HepG2 (cell line): ENCODE measurements around the gene CCDC144A. TPM values are rescaled to one million over a fixed set of nuclear protein-coding genes. Genes with fewer than 3 reads are reported as not detected.

Experiments
- FIP1L1 ChIP-seq: fragments of 200-400 bp; formaldehyde crosslinking; IDR thresholded peaks from 2 replicates; pipeline ENCODE4 v1.6.1; 2018; ENCODE audit warnings: low read depth, mild to moderate bottlenecking, low read length, moderate library complexity, borderline replicate concordance; ENCODE audit not compliant: insufficient read depth
- KAT7 ChIP-seq: IDR thresholded peaks from 2 replicates; pipeline ENCODE4 v1.6.1; 2018; ENCODE audit warnings: borderline replicate concordance, missing compliant biosample characterization
- KLF12 ChIP-seq: sonication (generic); formaldehyde crosslinking; IDR thresholded peaks from 2 replicates; pipeline ENCODE4 v1.4.0; 2020; ENCODE audit warnings: missing genetic modification reagents, borderline replicate concordance
- NBN ChIP-seq: fragments of 450-650 bp; conservative IDR thresholded peaks from 2 replicates; pipeline ENCODE4 v1.6.1; 2017
- NFE2 ChIP-seq: sonication (generic); formaldehyde crosslinking; IDR thresholded peaks from 2 replicates; pipeline ENCODE4 v1.4.0; 2020; ENCODE audit warnings: missing genetic modification reagents
- PCBP1 ChIP-seq: fragments of 200-400 bp; formaldehyde crosslinking; IDR thresholded peaks from 2 replicates; pipeline ENCODE4 v1.6.1; 2017; ENCODE audit warnings: mild to moderate bottlenecking, low read depth, low read length, borderline replicate concordance
- PPARG ChIP-seq: conservative IDR thresholded peaks from 2 replicates; pipeline ENCODE4 v1.6.1; 2016; ENCODE audit warnings: missing biosample characterization, missing genetic modification reagents
- RORA ChIP-seq: sonication (generic); formaldehyde crosslinking; IDR thresholded peaks from 2 replicates; pipeline ENCODE4 v1.5.0; 2020; ENCODE audit warnings: mild to moderate bottlenecking, missing genetic modification reagents, moderate library complexity
- SALL1 ChIP-seq: sonication (generic); formaldehyde crosslinking; IDR thresholded peaks from 2 replicates; pipeline ENCODE4 v1.8.0; 2022; ENCODE audit warnings: mild to moderate bottlenecking, missing genetic modification reagents
- SP1 ChIP-seq, 2 experiments: fragments of 450-650 bp in 1 of 2; sonication (generic) in 1 of 2; formaldehyde crosslinking in 1 of 2; IDR thresholded peaks; 2 replicates each; pipeline versions ENCODE4 v1.4.0 to v1.6.1; 2016 to 2020; ENCODE audit warnings: missing genetic modification reagents in 1 of 2
- SRY ChIP-seq: sonication (generic); formaldehyde crosslinking; IDR thresholded peaks from 2 replicates; pipeline ENCODE4 v1.8.0; 2022; ENCODE audit warnings: mild to moderate bottlenecking, missing genetic modification reagents
- TOPORS ChIP-seq: sonication (generic); formaldehyde crosslinking; IDR thresholded peaks from 2 replicates; pipeline ENCODE4 v1.8.0; 2023; ENCODE audit warnings: mild to moderate bottlenecking, missing genetic modification reagents
- ZBTB3 ChIP-seq: sonication (generic); formaldehyde crosslinking; IDR thresholded peaks from 2 replicates; pipeline ENCODE4 v1.4.0; 2020; ENCODE audit warnings: low read depth, mild to moderate bottlenecking, moderate library complexity, missing genetic modification reagents, borderline replicate concordance
- ZC3H13 ChIP-seq: sonication (generic); formaldehyde crosslinking; IDR thresholded peaks from 2 replicates; pipeline ENCODE4 v1.8.1; 2023; ENCODE audit warnings: mild to moderate bottlenecking, missing genetic modification reagents, moderate library complexity
- ZNF138 ChIP-seq: sonication (generic); formaldehyde crosslinking; IDR thresholded peaks from 2 replicates; pipeline ENCODE4 v1.5.0; 2020; ENCODE audit warnings: mild to moderate bottlenecking, low read depth, missing genetic modification reagents
- ZNF225 ChIP-seq: sonication (generic); formaldehyde crosslinking; IDR thresholded peaks from 2 replicates; pipeline ENCODE4 v1.4.0; 2020; ENCODE audit warnings: mild to moderate bottlenecking, missing genetic modification reagents
- ZNF775 ChIP-seq: sonication (generic); formaldehyde crosslinking; IDR thresholded peaks from 2 replicates; pipeline ENCODE4 v1.4.0; 2020; ENCODE audit warnings: missing genetic modification reagents, mild to moderate bottlenecking, moderate library complexity, borderline replicate concordance
- ZNF878 ChIP-seq: sonication (generic); formaldehyde crosslinking; IDR thresholded peaks from 2 replicates; pipeline ENCODE4 v1.8.1; 2023; ENCODE audit warnings: mild to moderate bottlenecking, missing genetic modification reagents, moderate library complexity
- ZZZ3 ChIP-seq: sonication (generic); formaldehyde crosslinking; IDR thresholded peaks from 2 replicates; pipeline ENCODE4 v1.4.0; 2020; ENCODE audit warnings: missing genetic modification reagents, mild to moderate bottlenecking, borderline replicate concordance
- polyA plus RNA-seq, 8 experiments: library from polyadenylated mRNA; depleted of rRNA in 3 of 8; stranded (reverse) in 7 of 8; unstranded in 1 of 8; fragments of >200 nt; fragmentation: Illumina TruSeq in 4 of 8; extraction: Trizol in 4 of 8; gene quantifications; 2 replicates each; pipeline versions ENCODE4 v1.2.1 to v1.2.3, GENCODE V29; 2011 to 2016; ENCODE audit warnings: low read depth in 4 of 8, missing spikeins in 1 of 8, mixed read lengths in 1 of 8; ENCODE audit not compliant: insufficient read depth in 1 of 8
- total RNA-seq, 5 experiments: library from RNA; depleted of rRNA; stranded (reverse); fragments of >200 nt; fragmentation: Illumina TruSeq; extraction: Trizol; gene quantifications; 2 replicates each; pipeline ENCODE4 v1.2.3, GENCODE V29; 2016; ENCODE audit warnings: low read depth in 1 of 5
- TF ChIP-seq, protein P1 (sequence below): sonication (generic); formaldehyde crosslinking; IDR thresholded peaks from 2 replicates; pipeline ENCODE4 v1.4.0; 2020; ENCODE audit warnings: missing genetic modification reagents
- TF ChIP-seq, protein P2 (sequence below), 2 experiments: sonication (generic) in 1 of 2; formaldehyde crosslinking in 1 of 2; IDR thresholded peaks; 2 replicates each; pipeline versions ENCODE4 v1.4.0 to v1.6.1; 2016 to 2020; ENCODE audit warnings: borderline replicate concordance in 1 of 2, low read depth in 1 of 2, mild to moderate bottlenecking in 1 of 2, missing genetic modification reagents in 1 of 2

CCDC144A gene
- total and polyA plus RNA-seq, 2 of the 13 experiments (the other 11 are each of a cell fraction or from before 2014, with no cell fraction given), result 0.09 TPM; not detected in 1

DNA sequence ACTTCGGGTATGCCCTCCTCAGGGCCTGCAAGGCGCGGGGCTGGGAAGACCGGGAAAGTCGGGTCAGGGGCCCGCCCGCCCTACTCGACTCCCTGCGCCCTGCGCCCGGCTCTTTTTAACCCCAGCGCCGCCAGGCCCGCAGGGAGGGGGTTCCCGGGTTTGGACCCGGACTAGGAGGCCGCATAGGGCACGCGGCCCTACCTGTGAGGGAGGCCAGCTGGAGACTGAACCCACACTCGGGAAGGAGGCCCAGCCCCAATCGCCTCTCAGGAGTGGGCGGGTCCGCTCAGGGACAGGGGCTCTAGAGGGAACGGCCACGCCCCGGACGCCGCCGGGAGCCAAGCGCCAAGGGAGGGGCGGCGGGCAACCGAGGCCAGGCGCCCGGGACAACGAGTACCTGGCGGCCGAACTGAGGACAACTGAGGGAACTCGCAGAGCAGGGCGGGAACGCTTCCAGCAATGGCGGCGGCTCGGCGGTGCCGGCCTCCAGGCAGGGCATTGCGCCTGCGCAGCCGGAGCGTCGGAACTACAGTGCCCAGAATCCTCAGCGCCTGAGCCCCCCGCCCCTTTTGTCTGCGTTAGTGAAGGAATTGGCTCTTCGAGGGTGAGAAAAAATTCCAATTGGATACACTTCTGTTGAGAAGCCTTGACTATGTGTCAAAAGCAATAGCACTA, 36.5 kb upstream of the CCDC144A start, which contains the start of gene ZNF624 (continued):
- TF ChIP-seq, protein P1, sequence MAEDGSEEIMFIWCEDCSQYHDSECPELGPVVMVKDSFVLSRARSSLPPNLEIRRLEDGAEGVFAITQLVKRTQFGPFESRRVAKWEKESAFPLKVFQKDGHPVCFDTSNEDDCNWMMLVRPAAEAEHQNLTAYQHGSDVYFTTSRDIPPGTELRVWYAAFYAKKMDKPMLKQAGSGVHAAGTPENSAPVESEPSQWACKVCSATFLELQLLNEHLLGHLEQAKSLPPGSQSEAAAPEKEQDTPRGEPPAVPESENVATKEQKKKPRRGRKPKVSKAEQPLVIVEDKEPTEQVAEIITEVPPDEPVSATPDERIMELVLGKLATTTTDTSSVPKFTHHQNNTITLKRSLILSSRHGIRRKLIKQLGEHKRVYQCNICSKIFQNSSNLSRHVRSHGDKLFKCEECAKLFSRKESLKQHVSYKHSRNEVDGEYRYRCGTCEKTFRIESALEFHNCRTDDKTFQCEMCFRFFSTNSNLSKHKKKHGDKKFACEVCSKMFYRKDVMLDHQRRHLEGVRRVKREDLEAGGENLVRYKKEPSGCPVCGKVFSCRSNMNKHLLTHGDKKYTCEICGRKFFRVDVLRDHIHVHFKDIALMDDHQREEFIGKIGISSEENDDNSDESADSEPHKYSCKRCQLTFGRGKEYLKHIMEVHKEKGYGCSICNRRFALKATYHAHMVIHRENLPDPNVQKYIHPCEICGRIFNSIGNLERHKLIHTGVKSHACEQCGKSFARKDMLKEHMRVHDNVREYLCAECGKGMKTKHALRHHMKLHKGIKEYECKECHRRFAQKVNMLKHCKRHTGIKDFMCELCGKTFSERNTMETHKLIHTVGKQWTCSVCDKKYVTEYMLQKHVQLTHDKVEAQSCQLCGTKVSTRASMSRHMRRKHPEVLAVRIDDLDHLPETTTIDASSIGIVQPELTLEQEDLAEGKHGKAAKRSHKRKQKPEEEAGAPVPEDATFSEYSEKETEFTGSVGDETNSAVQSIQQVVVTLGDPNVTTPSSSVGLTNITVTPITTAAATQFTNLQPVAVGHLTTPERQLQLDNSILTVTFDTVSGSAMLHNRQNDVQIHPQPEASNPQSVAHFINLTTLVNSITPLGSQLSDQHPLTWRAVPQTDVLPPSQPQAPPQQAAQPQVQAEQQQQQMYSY (CRISPR knock-in tag), result 0 out of 2 replicates have a peak, but pooled peaks have one; percentile 45
- TF ChIP-seq KLF12 (CRISPR knock-in tag) (peak; percentile 89; the same call in 1 of the 2 replicates), ZNF878 (no peak), SALL1 (CRISPR knock-in tag) (peak; percentile 92), ZBTB3 (CRISPR knock-in tag) (no peak), ZNF138 (no peak; the same call in 1 of the 2 replicates), PCBP1 (no peak), SRY (CRISPR knock-in tag) (peak; percentile 79; the same call in 1 of the 2 replicates), NFE2 (CRISPR knock-in tag) (no peak), ZNF225 (CRISPR knock-in tag) (peak; percentile 59; the same call in 1 of the 2 replicates), SP1 (IDR thresholded peaks at IDR 0.05) (no peak), SP1 (CRISPR knock-in tag; IDR thresholded peaks at IDR 0.05) (peak; percentile 64), PPARG (peak; percentile 53; the same call in 1 of the 2 replicates), RORA (no peak), TOPORS (CRISPR knock-in tag) (peak; percentile 84), ZC3H13 (CRISPR knock-in tag) (no peak), ZZZ3 (peak; percentile 58; the same call in 1 of the 2 replicates), NBN (no peak), KAT7 (no peak), ZNF775 (CRISPR knock-in tag) (no peak), FIP1L1 (no peak)
- TF ChIP-seq, protein P2, sequence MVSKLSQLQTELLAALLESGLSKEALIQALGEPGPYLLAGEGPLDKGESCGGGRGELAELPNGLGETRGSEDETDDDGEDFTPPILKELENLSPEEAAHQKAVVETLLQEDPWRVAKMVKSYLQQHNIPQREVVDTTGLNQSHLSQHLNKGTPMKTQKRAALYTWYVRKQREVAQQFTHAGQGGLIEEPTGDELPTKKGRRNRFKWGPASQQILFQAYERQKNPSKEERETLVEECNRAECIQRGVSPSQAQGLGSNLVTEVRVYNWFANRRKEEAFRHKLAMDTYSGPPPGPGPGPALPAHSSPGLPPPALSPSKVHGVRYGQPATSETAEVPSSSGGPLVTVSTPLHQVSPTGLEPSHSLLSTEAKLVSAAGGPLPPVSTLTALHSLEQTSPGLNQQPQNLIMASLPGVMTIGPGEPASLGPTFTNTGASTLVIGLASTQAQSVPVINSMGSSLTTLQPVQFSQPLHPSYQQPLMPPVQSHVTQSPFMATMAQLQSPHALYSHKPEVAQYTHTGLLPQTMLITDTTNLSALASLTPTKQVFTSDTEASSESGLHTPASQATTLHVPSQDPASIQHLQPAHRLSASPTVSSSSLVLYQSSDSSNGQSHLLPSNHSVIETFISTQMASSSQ (IDR thresholded peaks at IDR 0.05; ENCODE audit: low read depth), result no peak
- TF ChIP-seq, protein P2 (CRISPR knock-in tag; IDR thresholded peaks at IDR 0.05; ENCODE audit: borderline replicate concordance), result peak; percentile 61
